RWPE1 (cell line): ENCODE data around the gene EPB41L2.
"Not testable (repeated sequence)": the region's sequence is repeated elsewhere in the genome, so short reads cannot be mapped to it uniquely, and the experiment has no call there.

ENCODE experiments used
- CTCF ChIA-PET: fragments of 350-600 bp; sonication (Branson Sonifier 250); formaldehyde crosslinking; extraction: SDS; loops from one replicate; lab custom pipeline; 2021; lab: Yijun Ruan, JAX
- POLR2A ChIA-PET: fragments of 400-600 bp; formaldehyde crosslinking; extraction: SDS; loops from one replicate; lab custom pipeline; 2020; ENCODE audit warnings: antibody characterized with exemption; ENCODE audit not compliant: low non-redundant PET; lab: Yijun Ruan, JAX
- DNase-seq: peaks from one replicate; pipeline ENCODE4 v3.0.0; 2012; ENCODE audit warnings: low spot score
- H3K27ac ChIP-seq: fragments of 450-650 bp; 2 replicates; pipeline ENCODE4 v1.5.1; 2017
- TF ChIP-seq, protein P1 (sequence below): fragments of 450-650 bp; conservative IDR thresholded peaks from 2 replicates; pipeline ENCODE4 v1.5.1; 2017; ENCODE audit warnings: low read depth, mild to moderate bottlenecking

Gene EPB41L2

DNA sequence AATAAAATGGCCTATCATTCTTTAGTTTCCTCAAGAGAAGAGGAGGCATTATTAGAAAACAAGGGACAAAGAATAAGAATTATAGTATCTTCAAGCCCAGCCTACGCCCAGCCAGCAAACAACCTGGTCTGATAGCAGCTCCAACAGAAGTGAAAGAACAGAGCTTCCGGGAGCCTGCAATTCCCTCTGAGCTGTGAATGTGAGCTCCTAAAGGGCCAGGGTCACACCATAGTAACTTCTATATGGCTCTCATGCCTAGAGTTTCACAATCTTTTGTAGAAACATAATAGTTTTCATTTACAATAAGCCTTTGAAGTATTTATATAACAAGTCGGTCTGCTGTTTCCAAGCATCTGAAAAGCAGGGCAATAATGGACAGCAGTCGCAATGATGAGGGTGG lies 119.3 kb downstream of the EPB41L2 start:
- ChIA-PET POLR2A (no interaction called here), CTCF (no interaction called here)
- no peak for DNase-seq

DNA sequence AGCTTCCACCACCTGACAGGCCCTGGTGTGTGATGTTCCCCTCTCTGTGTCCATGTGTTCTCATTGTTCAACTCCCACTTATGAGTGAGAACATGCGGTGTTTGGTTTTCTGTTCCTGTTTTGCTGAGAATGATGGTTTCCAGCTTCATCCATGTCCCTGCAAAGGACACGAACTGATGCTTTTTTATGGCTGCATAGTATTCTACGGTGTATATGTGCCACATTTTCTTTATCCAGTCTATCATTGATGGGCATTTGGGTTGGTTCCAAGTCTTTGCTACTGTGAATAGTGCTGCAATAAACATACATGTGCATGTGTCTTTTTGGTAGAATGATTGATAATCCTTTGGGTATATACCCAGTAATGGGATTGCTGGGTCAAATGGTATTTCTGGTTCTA lies 120.3 kb downstream of the EPB41L2 start:
- CTCF ChIA-PET, POLR2A ChIA-PET, H3K27ac ChIP-seq, DNase-seq: not testable (repeated sequence)

More for the DNA sequence above, 119.3 kb downstream of the EPB41L2 start:
- H3K27ac ChIP-seq = no peak overlapping the region
- TF ChIP-seq, protein P1, sequence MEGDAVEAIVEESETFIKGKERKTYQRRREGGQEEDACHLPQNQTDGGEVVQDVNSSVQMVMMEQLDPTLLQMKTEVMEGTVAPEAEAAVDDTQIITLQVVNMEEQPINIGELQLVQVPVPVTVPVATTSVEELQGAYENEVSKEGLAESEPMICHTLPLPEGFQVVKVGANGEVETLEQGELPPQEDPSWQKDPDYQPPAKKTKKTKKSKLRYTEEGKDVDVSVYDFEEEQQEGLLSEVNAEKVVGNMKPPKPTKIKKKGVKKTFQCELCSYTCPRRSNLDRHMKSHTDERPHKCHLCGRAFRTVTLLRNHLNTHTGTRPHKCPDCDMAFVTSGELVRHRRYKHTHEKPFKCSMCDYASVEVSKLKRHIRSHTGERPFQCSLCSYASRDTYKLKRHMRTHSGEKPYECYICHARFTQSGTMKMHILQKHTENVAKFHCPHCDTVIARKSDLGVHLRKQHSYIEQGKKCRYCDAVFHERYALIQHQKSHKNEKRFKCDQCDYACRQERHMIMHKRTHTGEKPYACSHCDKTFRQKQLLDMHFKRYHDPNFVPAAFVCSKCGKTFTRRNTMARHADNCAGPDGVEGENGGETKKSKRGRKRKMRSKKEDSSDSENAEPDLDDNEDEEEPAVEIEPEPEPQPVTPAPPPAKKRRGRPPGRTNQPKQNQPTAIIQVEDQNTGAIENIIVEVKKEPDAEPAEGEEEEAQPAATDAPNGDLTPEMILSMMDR = no peak

DNA sequence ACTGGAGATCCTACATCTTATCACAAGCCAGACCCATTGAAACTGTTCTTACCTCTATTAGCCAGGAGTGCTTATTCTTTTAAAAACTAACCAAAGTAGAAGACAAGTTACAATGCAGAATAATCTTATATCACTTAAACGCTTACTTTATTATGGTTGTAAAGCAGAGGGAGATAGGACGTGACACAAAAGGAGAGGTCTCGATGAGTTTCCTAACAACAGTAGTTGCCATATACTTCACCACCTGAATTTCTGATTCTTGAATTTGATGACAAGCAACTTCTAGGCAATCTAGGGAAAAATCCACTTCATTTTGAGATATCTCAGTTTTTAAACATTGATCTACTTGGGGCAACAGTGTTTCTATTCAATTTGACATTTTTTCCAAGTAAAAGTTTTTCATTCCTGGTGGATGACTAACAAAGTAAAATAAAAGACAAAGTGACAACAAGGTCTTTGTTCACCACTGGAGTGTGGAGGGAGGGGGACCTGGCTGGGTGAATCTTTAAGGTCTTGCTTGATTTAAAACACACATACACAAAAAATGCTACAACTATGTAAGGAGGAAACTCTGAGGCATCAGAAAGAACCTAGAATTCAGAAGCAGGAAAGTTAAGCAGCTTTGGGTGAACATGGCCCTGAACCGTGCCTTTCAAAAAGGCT lies 125.0 kb downstream of the EPB41L2 start:
- TF ChIP-seq, protein P1 = no peak
- CTCF ChIA-PET = no interaction called here
- POLR2A ChIA-PET = no interaction called here
- no peak overlapping the region for H3K27ac ChIP-seq
- peak; percentile 1 for DNase-seq

DNA sequence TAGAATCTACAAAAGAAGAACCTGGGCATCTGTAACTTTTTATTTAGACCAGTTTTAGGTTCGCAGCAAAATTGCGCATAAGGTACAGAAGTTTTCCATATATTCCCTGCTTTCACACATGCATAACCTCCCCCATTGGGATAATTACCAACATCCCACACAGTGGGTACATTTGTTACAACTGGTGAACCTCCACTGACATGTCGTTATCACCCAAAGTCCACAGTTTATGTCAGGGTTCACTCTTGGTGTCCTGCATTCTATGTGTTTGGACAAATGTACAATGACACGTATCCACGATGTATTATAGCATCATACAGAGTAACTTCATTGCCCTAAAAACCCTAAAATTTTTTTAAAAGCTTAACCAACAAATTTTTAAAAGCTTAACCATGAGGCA lies 126.1 kb downstream of the EPB41L2 start:
- CTCF ChIA-PET = no interaction called here
- TF ChIP-seq, protein P1 = no peak
- POLR2A ChIA-PET = no interaction called here
- H3K27ac ChIP-seq = no peak overlapping the region
- DNase-seq = no peak

DNA sequence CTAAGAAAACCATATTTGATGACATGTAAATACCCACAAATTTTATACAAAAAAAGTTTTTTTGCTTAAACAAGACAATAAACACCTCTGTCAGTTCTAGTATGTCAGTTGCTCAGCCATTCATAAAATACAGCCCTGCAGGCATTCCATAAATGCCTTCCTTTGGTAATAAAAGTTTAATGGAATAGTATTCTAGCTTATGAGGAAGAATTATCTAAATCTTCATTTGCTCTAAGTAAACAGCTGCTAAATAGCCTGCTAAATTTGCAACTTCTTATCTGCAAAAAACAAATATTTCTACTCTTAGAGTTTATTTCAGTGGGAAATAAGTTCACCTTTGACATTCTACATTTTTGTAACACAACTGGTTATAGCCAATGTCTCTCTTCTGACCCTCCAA lies 127.1 kb downstream of the EPB41L2 start:
- no peak overlapping the region for H3K27ac ChIP-seq
- DNase-seq = no peak
- CTCF ChIA-PET = interaction anchor here (0.6 kb wide), 1 partner anchor 1723 kb away, joined by 3 read pairs; no protein-coding TSS in a partner anchor
- POLR2A ChIA-PET = no interaction called here
- TF ChIP-seq, protein P1 = no peak

DNA sequence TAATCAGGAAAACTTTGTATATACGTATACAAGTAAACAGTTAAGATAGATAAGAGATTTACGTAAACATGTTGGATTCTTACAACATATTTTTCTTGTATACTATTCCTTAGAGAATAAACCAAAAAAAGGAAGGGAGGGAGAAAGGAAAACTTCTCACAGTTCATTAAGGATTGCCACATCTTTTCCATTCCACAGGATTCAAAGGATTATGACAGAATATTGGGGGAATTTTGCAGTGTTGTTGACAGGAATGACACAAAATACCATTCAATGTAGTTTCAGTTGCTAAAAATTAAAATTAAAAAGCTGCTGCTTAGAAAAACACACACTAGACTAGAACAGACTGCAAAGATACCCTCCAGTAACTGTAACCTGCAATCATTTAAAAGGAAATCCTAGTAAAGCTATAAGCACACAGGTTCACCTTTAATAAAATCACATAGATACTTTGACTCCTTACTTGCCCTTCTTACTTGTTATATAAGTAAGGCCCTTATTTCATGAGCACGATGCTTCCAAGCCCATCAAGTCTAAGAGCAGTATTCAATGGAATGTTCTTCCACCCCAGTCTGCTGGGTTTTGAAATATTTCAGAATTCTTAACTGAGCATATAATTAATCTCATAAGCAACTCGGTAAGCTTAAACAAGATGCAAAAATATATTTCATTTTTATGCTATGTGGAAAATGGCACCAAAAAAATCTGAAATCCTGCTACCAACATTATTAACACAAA lies 128.0 kb downstream of the EPB41L2 start:
- TF ChIP-seq, protein P1 = no peak
- DNase-seq = no peak
- ChIA-PET CTCF (interaction anchor here (0.6 to 0.7 kb wide), 2 partner anchors 103 to 1722 kb away, joined by 3 to 4 read pairs; no protein-coding TSS in a partner anchor), POLR2A (no interaction called here)
- H3K27ac ChIP-seq = no peak overlapping the region

DNA sequence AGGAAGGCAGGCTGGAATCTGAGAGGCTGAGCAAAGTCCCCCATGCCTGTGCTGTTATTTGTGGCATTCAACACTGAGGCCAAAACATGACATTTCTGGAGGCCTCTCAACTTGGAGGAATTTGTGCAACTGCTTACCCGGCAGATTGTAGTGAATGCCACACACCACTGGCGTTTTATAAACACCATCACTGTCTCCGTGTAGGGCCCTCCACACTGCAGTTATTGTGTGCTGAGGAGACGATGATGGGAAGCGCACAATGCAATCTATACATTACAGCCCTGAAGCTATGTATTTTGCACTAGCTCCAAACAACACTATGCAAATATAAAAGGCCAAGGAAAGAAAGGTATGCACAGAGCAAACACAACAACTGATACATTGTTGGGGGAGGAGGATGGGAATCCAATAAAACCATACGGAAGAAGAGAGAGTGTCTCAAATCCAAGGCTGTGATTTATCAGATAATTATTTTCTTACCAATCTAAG lies 129.3 kb downstream of the EPB41L2 start:
- ChIA-PET CTCF (no interaction called here), POLR2A (no interaction called here)

More for the DNA sequence above, 129.3 kb downstream of the EPB41L2 start:
- H3K27ac ChIP-seq = no peak overlapping the region
- TF ChIP-seq, protein P1 = no peak
- no peak for DNase-seq
